Endothelial cell of umbilical vein (primary cell): ENCODE data around the gene MS4A8. TPM values are rescaled to one million over a fixed set of nuclear protein-coding genes. Genes with fewer than 3 reads are reported as not detected.

Experiments used
- BruUV-seq: library from RNA; stranded (reverse); fragments of 400-500 nt; replicated peaks from 2 replicates; lab custom pipeline; 2021; lab: Mats Ljungman, UMichigan
- CTCF ChIA-PET: fragments of 300-600, 350-600 bp; sonication (Branson Sonifier 250); formaldehyde crosslinking; loops from one replicate; lab custom pipeline; 2021; ENCODE audit warnings: antibody characterized with exemption, inconsistent platforms; lab: Charles Lee
- POLR2A ChIA-PET: fragments of 300-600, 350-600 bp; sonication (Branson Sonifier 250); formaldehyde crosslinking; loops from one replicate; lab custom pipeline; 2021; ENCODE audit warnings: antibody characterized with exemption, inconsistent platforms; lab: Charles Lee
- DNase-seq: peaks from one replicate; pipeline ENCODE4 v3.0.0-alpha.2; 2011; ENCODE audit warnings: low read depth, low spot score
- FAIRE-seq: peaks from 2 replicates; lab custom pipeline; 2011; peaks lifted over from hg19 to GRCh38; lab: Jason Lieb, UNC
- H2AFZ ChIP-seq: 2 replicates; pipeline ENCODE4 v1.6.0; 2012; ENCODE audit warnings: low read depth, low read length, control low read depth, inconsistent platforms
- H3K27ac ChIP-seq: 2 replicates; pipeline ENCODE4 v1.5.1; 2011; ENCODE audit warnings: low read depth, mild to moderate bottlenecking, control low read depth, low read length, moderate library complexity; ENCODE audit not compliant: insufficient read depth
- H3K27me3 ChIP-seq, 2 experiments: 2 replicates each; pipeline versions ENCODE4 v1.6.0 to v1.6.1; 2011; ENCODE audit warnings: low read length in 2 of 2, mixed read lengths in 1 of 2; ENCODE audit not compliant: control insufficient read depth in 2 of 2, insufficient read depth in 2 of 2
- H3K36me3 ChIP-seq, 2 experiments: 2 replicates in 1 of 2; 3 replicates in 1 of 2; pipeline ENCODE4 v1.5.1; 2011; ENCODE audit warnings: low read length in 2 of 2, mild to moderate bottlenecking in 1 of 2, moderate library complexity in 1 of 2; ENCODE audit not compliant: control insufficient read depth in 2 of 2, insufficient read depth in 2 of 2; ENCODE audit errors: extremely low read depth in 1 of 2
- H3K4me1 ChIP-seq: 3 replicates; pipeline ENCODE4 v1.5.1; 2011; ENCODE audit warnings: mild to moderate bottlenecking, low read length; ENCODE audit not compliant: control insufficient read depth, insufficient read depth; ENCODE audit errors: extremely low read depth
- H3K4me2 ChIP-seq: 2 replicates; pipeline ENCODE4 v1.6.1; 2011; ENCODE audit warnings: low read length, control low read depth, mixed read lengths; ENCODE audit not compliant: insufficient read depth
- H3K4me3 ChIP-seq, 3 experiments: fragments of 200-600 bp in 1 of 3; sonication (generic), shearing (Covaris generic) in 1 of 3; replicated peaks in 1 of 3; 2 replicates each; pipeline ENCODE4 v1.5.1; 2011 to 2016; ENCODE audit warnings: control low read depth in 3 of 3, low read length in 3 of 3, mild to moderate bottlenecking in 2 of 3, inconsistent platforms in 1 of 3, low read depth in 1 of 3, moderate library complexity in 1 of 3; ENCODE audit not compliant: insufficient read depth in 1 of 3
- H3K79me2 ChIP-seq: 2 replicates; pipeline ENCODE4 v1.6.0; 2012; ENCODE audit warnings: low read length, inconsistent platforms; ENCODE audit not compliant: control insufficient read depth, insufficient read depth
- H3K9ac ChIP-seq: replicated peaks from 2 replicates; pipeline ENCODE3; 2011; ENCODE audit warnings: low read length, control low read depth; ENCODE audit not compliant: insufficient read depth; ENCODE audit errors: extremely low read depth
- H3K9me1 ChIP-seq: replicated peaks from 3 replicates; pipeline ENCODE4 v1.6.0; 2011; ENCODE audit warnings: mild to moderate bottlenecking, low read length; ENCODE audit not compliant: control insufficient read depth, insufficient read depth; ENCODE audit errors: extremely low read depth
- H3K9me3 ChIP-seq: replicated peaks from 2 replicates; pipeline ENCODE4 v1.5.1; 2012; ENCODE audit warnings: low read length, inconsistent platforms; ENCODE audit not compliant: control insufficient read depth, insufficient read depth
- H4K20me1 ChIP-seq: replicated peaks from 2 replicates; pipeline ENCODE3; 2011; ENCODE audit warnings: mild to moderate bottlenecking, low read length; ENCODE audit not compliant: control insufficient read depth, insufficient read depth; ENCODE audit errors: extremely low read depth
- EZH2 ChIP-seq: IDR thresholded peaks from 2 replicates; pipeline ENCODE4 v1.6.1; 2012; ENCODE audit warnings: borderline replicate concordance, low read depth, mild to moderate bottlenecking, moderate library complexity, low read length, inconsistent platforms; ENCODE audit not compliant: severe bottlenecking
- FOS ChIP-seq: IDR thresholded peaks from 2 replicates; pipeline ENCODE4 v1.6.1; 2011; ENCODE audit warnings: mild to moderate bottlenecking, low read length, moderate library complexity, borderline replicate concordance; ENCODE audit not compliant: insufficient read depth
- GATA2 ChIP-seq: IDR thresholded peaks from 2 replicates; pipeline ENCODE4 v1.7.0; 2011; ENCODE audit warnings: low read depth, mild to moderate bottlenecking, moderate library complexity, mixed read lengths, low read length; ENCODE audit not compliant: insufficient read length, insufficient read depth
- JUN ChIP-seq: IDR thresholded peaks from 2 replicates; pipeline ENCODE4 v1.6.1; 2011; ENCODE audit warnings: borderline replicate concordance, low read depth; ENCODE audit not compliant: insufficient read length, insufficient read depth
- MAX ChIP-seq: IDR thresholded peaks from 2 replicates; pipeline ENCODE4 v1.6.1; 2011; ENCODE audit not compliant: insufficient read depth, insufficient read length
- MYC ChIP-seq: IDR thresholded peaks from one replicate; pipeline ENCODE4 v1.6.1; 2011; ENCODE audit warnings: mild to moderate bottlenecking, low read depth, low read length
- POLR2A ChIP-seq: IDR thresholded peaks from 2 replicates; pipeline ENCODE4 v1.6.1; 2012; ENCODE audit warnings: low read depth, mild to moderate bottlenecking, control low read depth, low read length
- POLR2AphosphoS5 ChIP-seq: IDR thresholded peaks from 2 replicates; pipeline ENCODE4 v1.6.1; 2012; ENCODE audit warnings: low read depth, mild to moderate bottlenecking, control low read depth, low read length, moderate library complexity; ENCODE audit not compliant: insufficient read depth
- dilution Hi-C: fragments of 300-500 bp; cut with MboI; formaldehyde crosslinking; loops from one replicate; pipeline ENCODE4 v1.15.0; 2019; ENCODE audit warnings: low sequenced_read_pairs; ENCODE audit not compliant: extremely low pct_ligation_motif_present
- intact Hi-C: fragments of 100-400 bp; cut with micrococcal nuclease; formaldehyde crosslinking; loops from one replicate; pipeline ENCODE4 v1.10.0; 2022
- polyA plus RNA-seq, 4 experiments: library from polyadenylated mRNA; depleted of rRNA in 3 of 4; stranded (reverse) in 3 of 4; unstranded in 1 of 4; fragments of >200 nt; gene quantifications; 2 replicates each; pipeline versions ENCODE4 v1.2.1 to v1.2.3, GENCODE V29; 2011 to 2012; ENCODE audit warnings: missing spikeins in 1 of 4
- total RNA-seq: library from RNA; stranded (reverse); gene quantifications from 2 replicates; pipeline ENCODE4 v1.2.3, GENCODE V29; 2021
- TF ChIP-seq, protein P1 (sequence below), 2 donors: IDR thresholded peaks; 1 replicate in 1 of 2; 2 replicates in 1 of 2; pipeline ENCODE4 v1.5.1; 2011; ENCODE audit warnings: low read length in 2 of 2, mild to moderate bottlenecking in 2 of 2, moderate library complexity in 2 of 2, control low read depth in 1 of 2, inconsistent platforms in 1 of 2, low read depth in 1 of 2; ENCODE audit not compliant: insufficient read depth in 1 of 2; ENCODE audit errors: extremely low read depth in 1 of 2

Gene MS4A8
- total and polyA plus RNA-seq, 2 donors (not counting 3 experiments of a cell fraction or from before 2014, with no cell fraction given), result not detected

- DNase-seq (no peak), FAIRE-seq (no peak)
- H4K20me1 ChIP-seq, result no peaks in the 10 kb centered on the region
- no peaks in the 10 kb centered on the region for H3K79me2 ChIP-seq
- no peaks in the 10 kb centered on the region for H3K9me3 ChIP-seq
- ChIA-PET POLR2A (no interaction called here), CTCF (interaction anchor here (0.6 kb wide), 1 partner anchor 90 kb away, joined by 3 read pairs; no protein-coding TSS in a partner anchor)
- dilution Hi-C loops, result no loop called here
- H3K4me2 ChIP-seq, result no peak overlapping the region
- no peaks in the 10 kb centered on the region for H3K4me1 ChIP-seq
- BruUV-seq, result no TSS peak
- H3K27me3 ChIP-seq, result peaks cover 0 to 5% of the 10 kb centered on the region in 2 experiments
- intact Hi-C loops, result no loop called here
- H3K9ac ChIP-seq, result no peak overlapping the region
- H3K36me3 ChIP-seq, result no peaks in the 10 kb centered on the region
- no peaks in the 10 kb centered on the region for H3K9me1 ChIP-seq
- no peak for TF ChIP-seq POLR2AphosphoS5
- no peak overlapping the region for H2AFZ ChIP-seq
- no peak overlapping the region for H3K27ac ChIP-seq
- no peak overlapping the region for H3K4me3 ChIP-seq
Observed at GRCh38 chr11:60741421-60741820, 42.0 kb downstream of the MS4A8 start.

DNA sequence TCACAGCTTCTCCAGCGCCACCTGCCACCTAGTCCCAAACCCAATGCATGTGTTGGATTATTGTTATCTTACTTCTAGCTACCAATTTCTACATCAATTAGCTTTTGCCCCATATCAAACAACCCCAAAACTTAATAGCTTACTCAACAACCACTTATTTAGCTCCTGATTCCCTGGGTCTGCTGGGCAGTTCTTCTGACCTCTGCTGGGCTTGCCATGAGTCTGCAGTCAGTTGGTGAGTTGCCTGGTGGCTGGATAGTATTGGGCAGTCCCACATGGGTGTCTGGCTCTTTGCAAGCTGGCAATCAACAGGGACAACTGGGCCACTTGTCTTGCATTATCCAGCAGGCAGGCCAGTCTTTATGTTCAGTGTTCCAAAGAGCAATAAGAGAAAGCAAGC lies 43.6 kb downstream of the MS4A8 start:
- Histone ChIP-seq H3K9ac (no peak overlapping the region), H3K36me3 (no peaks in the 10 kb centered on the region), H4K20me1 (no peaks in the 10 kb centered on the region), H3K27me3 (peaks cover 0 to 5% of the 10 kb centered on the region in 2 experiments), H2AFZ (no peak overlapping the region), H3K4me3 (no peak overlapping the region), H3K9me3 (no peaks in the 10 kb centered on the region), H3K79me2 (no peaks in the 10 kb centered on the region), H3K4me1 (no peaks in the 10 kb centered on the region), H3K9me1 (no peaks in the 10 kb centered on the region), H3K4me2 (no peak overlapping the region), H3K27ac (no peak overlapping the region)
- no peak for TF ChIP-seq JUN
- no peak for TF ChIP-seq POLR2A
- TF ChIP-seq, protein P1, sequence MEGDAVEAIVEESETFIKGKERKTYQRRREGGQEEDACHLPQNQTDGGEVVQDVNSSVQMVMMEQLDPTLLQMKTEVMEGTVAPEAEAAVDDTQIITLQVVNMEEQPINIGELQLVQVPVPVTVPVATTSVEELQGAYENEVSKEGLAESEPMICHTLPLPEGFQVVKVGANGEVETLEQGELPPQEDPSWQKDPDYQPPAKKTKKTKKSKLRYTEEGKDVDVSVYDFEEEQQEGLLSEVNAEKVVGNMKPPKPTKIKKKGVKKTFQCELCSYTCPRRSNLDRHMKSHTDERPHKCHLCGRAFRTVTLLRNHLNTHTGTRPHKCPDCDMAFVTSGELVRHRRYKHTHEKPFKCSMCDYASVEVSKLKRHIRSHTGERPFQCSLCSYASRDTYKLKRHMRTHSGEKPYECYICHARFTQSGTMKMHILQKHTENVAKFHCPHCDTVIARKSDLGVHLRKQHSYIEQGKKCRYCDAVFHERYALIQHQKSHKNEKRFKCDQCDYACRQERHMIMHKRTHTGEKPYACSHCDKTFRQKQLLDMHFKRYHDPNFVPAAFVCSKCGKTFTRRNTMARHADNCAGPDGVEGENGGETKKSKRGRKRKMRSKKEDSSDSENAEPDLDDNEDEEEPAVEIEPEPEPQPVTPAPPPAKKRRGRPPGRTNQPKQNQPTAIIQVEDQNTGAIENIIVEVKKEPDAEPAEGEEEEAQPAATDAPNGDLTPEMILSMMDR (IDR thresholded peaks at IDR 0.05; ENCODE audit: extremely low read depth in 1 of 2, insufficient read depth in 1 of 2, low read depth in 1 of 2, low read length in 2 of 2), result no peak
- TF ChIP-seq MAX, result no peak
- TF ChIP-seq MYC, result no peak
- TF ChIP-seq FOS, result no peak
- TF ChIP-seq GATA2, result no peak
- no peak for TF ChIP-seq EZH2
- TF ChIP-seq POLR2AphosphoS5, result no peak
- no TSS peak for BruUV-seq
- CTCF ChIA-PET, result no interaction called here
- DNase-seq (no peak), FAIRE-seq (no peak)
- POLR2A ChIA-PET, result no interaction called here
- intact Hi-C loops, result no loop called here
- dilution Hi-C loops, result no loop called here
